Panc1 (cell line): ENCODE data around the gene TOB2. TPM values are rescaled to one million over a fixed set of nuclear protein-coding genes. Genes with fewer than 3 reads are reported as not detected.

ENCODE experiments used
- ATAC-seq: fragments of 200-7000 bp; cut with Tn5 transposase; 2 replicates; pipeline ENCODE4 v1.9.1; 2020; ENCODE audit warnings: mild to moderate bottlenecking, moderate library complexity
- BruUV-seq: library from RNA; stranded (reverse); fragments of 400-500 nt; replicated peaks from 2 replicates; lab custom pipeline; 2021; lab: Mats Ljungman, UMichigan
- CTCF ChIA-PET: fragments of 300-600 bp; sonication (Branson Sonifier 250); formaldehyde crosslinking; loops from one replicate; lab custom pipeline; 2022; ENCODE audit warnings: antibody characterized with exemption; lab: Charles Lee
- POLR2A ChIA-PET: fragments of 300-600 bp; sonication (Branson Sonifier 250); formaldehyde crosslinking; loops from one replicate; lab custom pipeline; 2022; ENCODE audit warnings: antibody characterized with exemption; lab: Charles Lee
- DNase-seq: peaks from one replicate; pipeline ENCODE4 v3.0.0-alpha.2; 2010; ENCODE audit warnings: low read depth, low spot score
- H3K27ac ChIP-seq: 2 replicates; pipeline ENCODE4 v1.5.1; 2011; ENCODE audit warnings: mild to moderate bottlenecking, low read length, inconsistent platforms
- H3K27me3 ChIP-seq: fragments of 200-500 bp; sonication (Bioruptor generic); 2 replicates; pipeline ENCODE4 v1.6.0; 2014; ENCODE audit warnings: low read length, inconsistent platforms; ENCODE audit not compliant: control insufficient read depth, insufficient read depth
- H3K36me3 ChIP-seq: fragments of 200-500 bp; sonication (Bioruptor generic); 2 replicates; pipeline ENCODE4 v1.5.1; 2014; ENCODE audit warnings: inconsistent platforms, mild to moderate bottlenecking, low read length, moderate library complexity; ENCODE audit not compliant: control insufficient read depth, insufficient read depth
- H3K4me1 ChIP-seq: 2 replicates; pipeline ENCODE4 v1.5.1; 2011; ENCODE audit warnings: inconsistent platforms, mild to moderate bottlenecking, low read length, moderate library complexity; ENCODE audit not compliant: control insufficient read depth, insufficient read depth
- H3K4me3 ChIP-seq, 2 experiments: 2 replicates each; pipeline ENCODE4 v1.5.1; 2011 to 2012; ENCODE audit warnings: low read depth in 2 of 2, low read length in 2 of 2, mild to moderate bottlenecking in 2 of 2, inconsistent platforms in 1 of 2, moderate library complexity in 1 of 2
- H3K9me3 ChIP-seq: fragments of 200-500 bp; sonication (Bioruptor generic); 2 replicates; pipeline ENCODE4 v1.5.1; 2014; ENCODE audit warnings: low read depth, mild to moderate bottlenecking, inconsistent platforms, low read length, moderate library complexity; ENCODE audit not compliant: control insufficient read depth, insufficient read depth
- CTCF ChIP-seq: fragments of 450-650 bp; IDR thresholded peaks from 2 replicates; pipeline ENCODE4 v1.5.1; 2017; ENCODE audit warnings: mild to moderate bottlenecking
- POLR2AphosphoS5 ChIP-seq: IDR thresholded peaks from 2 replicates; pipeline ENCODE4 v1.6.1; 2012; ENCODE audit warnings: mild to moderate bottlenecking, low read depth, low read length, moderate library complexity
- REST ChIP-seq, 2 experiments: IDR thresholded peaks; 2 replicates each; pipeline ENCODE4 v1.6.1; 2011 to 2012; ENCODE audit warnings: low read depth in 2 of 2, control low read depth in 1 of 2, low read length in 1 of 2, mild to moderate bottlenecking in 1 of 2, moderate library complexity in 1 of 2; ENCODE audit not compliant: insufficient read depth in 1 of 2
- SIN3A ChIP-seq: IDR thresholded peaks from 2 replicates; pipeline ENCODE4 v1.6.1; 2012; ENCODE audit warnings: low read depth, mild to moderate bottlenecking, low read length, moderate library complexity, borderline replicate concordance; ENCODE audit not compliant: insufficient read depth
- TCF7L2 ChIP-seq: IDR thresholded peaks from 2 replicates; pipeline ENCODE4 v1.6.1; 2011; ENCODE audit warnings: mild to moderate bottlenecking, low read depth, low read length, inconsistent platforms
- in situ Hi-C: cut with HindIII; loops from 2 replicates; pipeline ENCODE4 v1.10.0; 2016; ENCODE audit warnings: low sequenced_read_pairs, low pct_unique_long_range_greater_than_20kb
- intact Hi-C: fragments of 100-400 bp; cut with micrococcal nuclease; formaldehyde crosslinking; loops from one replicate; pipeline ENCODE4 v1.10.0; 2022; ENCODE audit not compliant: unreplicated experiment
- total RNA-seq: library from RNA; stranded (reverse); gene quantifications from one replicate; pipeline ENCODE4 v1.2.1, GENCODE V29; 2021; ENCODE audit not compliant: unreplicated experiment

TOB2 gene
- total RNA-seq, 1 experiment from 2014 or later: 43.6 TPM

- Histone ChIP-seq H3K36me3 (no peaks in the 10 kb centered on the region), H3K27ac (no peak overlapping the region), H3K4me3 (no peak overlapping the region), H3K4me1 (no peaks in the 10 kb centered on the region), H3K9me3 (no peaks in the 10 kb centered on the region), H3K27me3 (no peaks in the 10 kb centered on the region)
- ChIA-PET POLR2A (no interaction called here), CTCF (no interaction called here)
- no TSS peak for BruUV-seq
- no peak for TF ChIP-seq TCF7L2
- ATAC-seq (no peak), DNase-seq (no peak)
- intact Hi-C loops (no loop called here), in situ Hi-C loops (no loop called here)
Observed at GRCh38 chr22:41387341-41387740, 59.3 kb downstream of the TOB2 start.

GRCh38 chr22:41384128-41384527 lies 62.5 kb downstream of the TOB2 start:
- intact Hi-C loops (no loop called here), in situ Hi-C loops (no loop called here)
- no peak overlapping the region for H3K4me3 ChIP-seq
- no peaks in the 10 kb centered on the region for H3K36me3 ChIP-seq
- DNase-seq (no peak), ATAC-seq (no peak)
- ChIA-PET CTCF (no interaction called here), POLR2A (no interaction called here)
- peaks cover 10% of the 10 kb centered on the region for H3K4me1 ChIP-seq
- H3K27ac ChIP-seq: no peak overlapping the region
- no peaks in the 10 kb centered on the region for H3K27me3 ChIP-seq
- TF ChIP-seq POLR2AphosphoS5 (no peak), REST (IDR thresholded peaks at IDR 0.05; ENCODE audit: insufficient read depth in 1 of 2, low read depth in 2 of 2, low read length in 1 of 2) (no peak), SIN3A (no peak), CTCF (no peak), TCF7L2 (no peak)
- BruUV-seq: no TSS peak
- no peaks in the 10 kb centered on the region for H3K9me3 ChIP-seq

Other genes starting within 250 kb of the TOB2 start
- 26.6 TPM for gene L3MBTL2, start 241.5 kb downstream of the TOB2 start, total RNA-seq
- 0.33 TPM for gene CHADL, start 205.9 kb downstream of the TOB2 start, total RNA-seq
- gene RANGAP1, start 160.6 kb downstream of the TOB2 start, total RNA-seq: 140 TPM
- gene ZC3H7B, start 145.3 kb downstream of the TOB2 start, total RNA-seq: 62.0 TPM
- 7.8 TPM for gene TEF, start 64.9 kb downstream of the TOB2 start, total RNA-seq
- gene PHF5A, start 21.9 kb upstream of the TOB2 start, total RNA-seq: 34.9 TPM
- gene ACO2, start 22.3 kb upstream of the TOB2 start, total RNA-seq: 71.5 TPM
- gene POLR3H, start 97.7 kb upstream of the TOB2 start, total RNA-seq: 46.6 TPM
- gene CSDC2, start 114.2 kb upstream of the TOB2 start, total RNA-seq: 1.5 TPM
- gene PMM1, start 143.0 kb upstream of the TOB2 start, total RNA-seq: 30.5 TPM
- gene DESI1, start 174.2 kb upstream of the TOB2 start, total RNA-seq: 33.5 TPM
- gene XRCC6, start 174.5 kb upstream of the TOB2 start, total RNA-seq: 287 TPM
- 113 TPM for gene SNU13, start 242.1 kb upstream of the TOB2 start, total RNA-seq